Measurements from ENCODE around the gene FOLR3. TPM values are rescaled to one million over a fixed set of nuclear protein-coding genes. Genes with fewer than 3 reads are reported as not detected.
"Not testable (repeated sequence)": the region's sequence is repeated elsewhere in the genome, so short reads cannot be mapped to it uniquely, and the experiment has no call there.

FOLR3 gene
- total RNA-seq, 1 donor from 2014 or later: not detected

- TF ChIP-seq CTCF (IDR thresholded peaks at IDR 0.05; ENCODE audit: unreplicated experiment): no peak
- H3K27me3 Mint-ChIP-seq (ENCODE audit: low read depth): peaks cover 2% of the 10 kb centered on the region
- no peaks in the 10 kb centered on the region for H3K36me3 Mint-ChIP-seq
- H3K4me1 Mint-ChIP-seq: no peaks in the 10 kb centered on the region
- no peak overlapping the region for H3K27ac Mint-ChIP-seq
- no peaks in the 10 kb centered on the region for H3K9me3 Mint-ChIP-seq
- H3K4me3 Mint-ChIP-seq: no peak overlapping the region
- no peak for DNase-seq (ENCODE audit: low spot score in 2 of 2, unreplicated experiment in 2 of 2)
Measured at GRCh38 chr11:72173291-72173690, 37.8 kb downstream of the FOLR3 start.

GRCh38 chr11:72174302-72175070 is 39.0 kb downstream of the FOLR3 start:
- Mint-ChIP-seq H3K4me1 (no peaks in the 10 kb centered on the region), H3K27me3 (ENCODE audit: low read depth) (peaks cover 2% of the 10 kb centered on the region), H3K9me3 (no peaks in the 10 kb centered on the region), H3K4me3 (no peak overlapping the region), H3K36me3 (no peaks in the 10 kb centered on the region), H3K27ac (no peak overlapping the region)
- no peak for TF ChIP-seq CTCF (IDR thresholded peaks at IDR 0.05; ENCODE audit: unreplicated experiment)
- DNase-seq (ENCODE audit: low spot score in 2 of 2, unreplicated experiment in 2 of 2): no peak

- H3K27ac Mint-ChIP-seq: no peak overlapping the region
- H3K4me1 Mint-ChIP-seq: peaks cover 14% of the 10 kb centered on the region
- H3K4me3 Mint-ChIP-seq: no peak overlapping the region
- no peak for TF ChIP-seq CTCF (IDR thresholded peaks at IDR 0.05; ENCODE audit: unreplicated experiment)
- H3K36me3 Mint-ChIP-seq: no peaks in the 10 kb centered on the region
- no peaks in the 10 kb centered on the region for H3K9me3 Mint-ChIP-seq
- H3K27me3 Mint-ChIP-seq (ENCODE audit: low read depth): no peaks in the 10 kb centered on the region
- DNase-seq (ENCODE audit: low spot score in 2 of 2, unreplicated experiment in 2 of 2): no peak
Measured at GRCh38 chr11:72177656-72178055, 42.1 kb downstream of the FOLR3 start.

GRCh38 chr11:72179049-72179803 is 43.7 kb downstream of the FOLR3 start:
- H3K27me3 Mint-ChIP-seq (ENCODE audit: low read depth): no peaks in the 10 kb centered on the region
- H3K36me3 Mint-ChIP-seq: no peaks in the 10 kb centered on the region
- no peak for DNase-seq (ENCODE audit: low spot score in 2 of 2, unreplicated experiment in 2 of 2)
- peaks cover 18% of the 10 kb centered on the region for H3K4me1 Mint-ChIP-seq
- H3K9me3 Mint-ChIP-seq: no peaks in the 10 kb centered on the region
- no peak for TF ChIP-seq CTCF (IDR thresholded peaks at IDR 0.05; ENCODE audit: unreplicated experiment)
- H3K4me3 Mint-ChIP-seq: no peak overlapping the region
- H3K27ac Mint-ChIP-seq: no peak overlapping the region

GRCh38 chr11:72179804-72180396 is 44.4 kb downstream of the FOLR3 start:
- Mint-ChIP-seq H3K9me3 (no peaks in the 10 kb centered on the region), H3K4me3 (no peak overlapping the region), H3K36me3 (no peaks in the 10 kb centered on the region), H3K27me3 (ENCODE audit: low read depth) (no peaks in the 10 kb centered on the region), H3K27ac (no peak overlapping the region), H3K4me1 (peaks cover 18% of the 10 kb centered on the region)
- no peak for TF ChIP-seq CTCF (IDR thresholded peaks at IDR 0.05; ENCODE audit: unreplicated experiment)
- no peak for DNase-seq (ENCODE audit: low spot score in 2 of 2, unreplicated experiment in 2 of 2)

- DNase-seq (ENCODE audit: low spot score in 2 of 2, unreplicated experiment in 2 of 2); H3K4me3 Mint-ChIP-seq; H3K36me3 Mint-ChIP-seq; H3K9me3 Mint-ChIP-seq; H3K27me3 Mint-ChIP-seq (ENCODE audit: low read depth): not testable (repeated sequence)
- Mint-ChIP-seq H3K27ac (peak overlapping the region; percentile 76), H3K4me1 (peaks cover 18% of the 10 kb centered on the region)
Measured at GRCh38 chr11:72180892-72181552, 45.5 kb downstream of the FOLR3 start.

- H3K27me3 Mint-ChIP-seq (ENCODE audit: low read depth); H3K36me3 Mint-ChIP-seq; H3K4me3 Mint-ChIP-seq; DNase-seq (ENCODE audit: low spot score in 2 of 2, unreplicated experiment in 2 of 2); H3K27ac Mint-ChIP-seq; H3K9me3 Mint-ChIP-seq: not testable (repeated sequence)
- H3K4me1 Mint-ChIP-seq: peaks cover 18% of the 10 kb centered on the region
Measured at GRCh38 chr11:72181553-72181958, 46.0 kb downstream of the FOLR3 start.

Measured in mesothelial cell of epicardium (in vitro differentiated cells).